ENCODE results near the gene ZNF592. TPM values are rescaled to one million over a fixed set of nuclear protein-coding genes. Genes with fewer than 3 reads are reported as not detected.

The ZNF592 gene
- total and polyA plus RNA-seq, 8 donors = 3.8 to 36.8 (median 9.8) TPM

- Histone ChIP-seq H3K4me1 (peaks cover 0 to 22% (median 7%) of the 10 kb centered on the region in 4 donors), H3K4me3 (no peak overlapping the region), H3K36me3 (no peaks in the 10 kb centered on the region), H3K9me3 (no peaks in the 10 kb centered on the region), H3K27me3 (no peaks in the 10 kb centered on the region), H3K27ac (no peak overlapping the region)
- WGBS, 5 donors = 74 to 84% (median 80%) methylated on average over 4 of the region's 4 CpGs
- DNase-seq = no peak
- TF ChIP-seq POLR2AphosphoS5 (IDR thresholded peaks at IDR 0.05) (no peak), EP300 (IDR thresholded peaks at IDR 0.05) (no peak)
- intact Hi-C loops (cut with DNase I; ENCODE audit: low total_unique reads) = no loop called here
Measured at GRCh38 chr15:84740691-84741090, 7.7 kb upstream of the ZNF592 start.

GRCh38 chr15:84741121-84741520, 7.3 kb upstream of the ZNF592 start:
- peak in 1 of 2 donors; percentile 45 for DNase-seq
- no peak overlapping the region for H3K4me3 ChIP-seq
- peaks cover 1 to 26% (median 8%) of the 10 kb centered on the region in 4 donors for H3K4me1 ChIP-seq
- TF ChIP-seq POLR2A (IDR thresholded peaks at IDR 0.05) (no peak), EP300 (IDR thresholded peaks at IDR 0.05) (no peak), POLR2AphosphoS5 (IDR thresholded peaks at IDR 0.05) (no peak), CTCF (IDR thresholded peaks at IDR 0.05) (no peak)
- intact Hi-C loops (cut with DNase I; ENCODE audit: low total_unique reads) = no loop called here
- H3K27me3 ChIP-seq = no peaks in the 10 kb centered on the region
- no peaks in the 10 kb centered on the region for H3K9me3 ChIP-seq
- H3K27ac ChIP-seq = no peak overlapping the region
- H3K36me3 ChIP-seq = no peaks in the 10 kb centered on the region
- WGBS, 5 donors = 55 to 76% (median 59%) methylated on average over 2 of the region's 2 CpGs

GRCh38 chr15:84747416-84748273, 747 bp upstream of the ZNF592 start:
- H3K4me1 ChIP-seq = peaks cover 31 to 63% (median 55%) of the 10 kb centered on the region in 4 donors
- intact Hi-C loops (cut with DNase I; ENCODE audit: low total_unique reads) = no loop called here
- TF ChIP-seq EP300 (IDR thresholded peaks at IDR 0.05) (no peak), CTCF (IDR thresholded peaks at IDR 0.05) (peak in 1 of 7 experiments; percentile 4), POLR2A (IDR thresholded peaks at IDR 0.05) (peak in 1 of 4 donors; percentile 45), POLR2AphosphoS5 (IDR thresholded peaks at IDR 0.05) (peak in 2 of 3 donors; percentile 23 to 63)
- H3K9me3 ChIP-seq = no peaks in the 10 kb centered on the region
- no peaks in the 10 kb centered on the region for H3K27me3 ChIP-seq
- peak overlapping the region; percentile 99 to 100 (median 100) for H3K27ac ChIP-seq
- DNase-seq = peak; percentile 80 to 90
- H3K4me3 ChIP-seq = peak overlapping the region; percentile 68 to 97 (median 84)
- WGBS, 5 donors = 0 to 2% (median 0%) methylated on average over 7 to 46 of the region's 46 CpGs
- H3K36me3 ChIP-seq = no peaks in the 10 kb centered on the region

- Histone ChIP-seq H3K36me3 (peaks cover 0 to 8% (median 0%) of the 10 kb centered on the region in 4 donors), H3K9me3 (no peaks in the 10 kb centered on the region), H3K4me1 (peaks cover 35 to 80% (median 72%) of the 10 kb centered on the region in 4 donors), H3K27me3 (no peaks in the 10 kb centered on the region), H3K4me3 (peak overlapping the region; percentile 82 to 97 (median 92)), H3K27ac (peak overlapping the region; percentile 94 to 100 (median 99))
- no peak for TF ChIP-seq POLR2AphosphoS5 (IDR thresholded peaks at IDR 0.05)
- no peak for TF ChIP-seq POLR2A (IDR thresholded peaks at IDR 0.05)
- no peak for TF ChIP-seq EP300 (IDR thresholded peaks at IDR 0.05)
- TF ChIP-seq CTCF (IDR thresholded peaks at IDR 0.05) = no peak
- DNase-seq = peak; percentile 28 to 59
- intact Hi-C loops (cut with DNase I; ENCODE audit: low total_unique reads) = no loop called here
- WGBS, 5 donors = 4 to 8% (median 6%) methylated on average over 12 to 15 of the region's 15 CpGs
Measured at GRCh38 chr15:84749111-84749991, 959 bp downstream of the ZNF592 start.
